Neural cell (in vitro differentiated cells): ENCODE measurements around the gene FGD4.

Source experiments
- EZH2 ChIP-seq: fragments of 200-600, 300-800 bp; shearing (Covaris generic), sonication (generic); IDR thresholded peaks from 2 replicates; pipeline ENCODE4 v1.6.1; 2014; ENCODE audit warnings: antibody characterized with exemption, low read length, borderline replicate concordance, mild to moderate bottlenecking; ENCODE audit not compliant: insufficient read depth, poor library complexity, severe bottlenecking
- POLR2AphosphoS5 ChIP-seq: IDR thresholded peaks from 2 replicates; pipeline ENCODE4 v1.6.1; 2012
- RAD21 ChIP-seq: fragments of 450-650 bp; conservative IDR thresholded peaks from 2 replicates; pipeline ENCODE4 v1.6.1; 2014; ENCODE audit warnings: antibody characterized with exemption, mild to moderate bottlenecking, moderate library complexity
- TF ChIP-seq, protein P1 (sequence below): fragments of 450-650 bp; IDR thresholded peaks from 2 replicates; pipeline ENCODE4 v1.5.1; 2014; ENCODE audit warnings: antibody characterized with exemption, mild to moderate bottlenecking, moderate library complexity; ENCODE audit not compliant: poor library complexity, severe bottlenecking
- TF ChIP-seq, protein P2 (sequence below): IDR thresholded peaks from 2 replicates; pipeline ENCODE4 v1.6.1; 2012; ENCODE audit warnings: borderline replicate concordance

DNA sequence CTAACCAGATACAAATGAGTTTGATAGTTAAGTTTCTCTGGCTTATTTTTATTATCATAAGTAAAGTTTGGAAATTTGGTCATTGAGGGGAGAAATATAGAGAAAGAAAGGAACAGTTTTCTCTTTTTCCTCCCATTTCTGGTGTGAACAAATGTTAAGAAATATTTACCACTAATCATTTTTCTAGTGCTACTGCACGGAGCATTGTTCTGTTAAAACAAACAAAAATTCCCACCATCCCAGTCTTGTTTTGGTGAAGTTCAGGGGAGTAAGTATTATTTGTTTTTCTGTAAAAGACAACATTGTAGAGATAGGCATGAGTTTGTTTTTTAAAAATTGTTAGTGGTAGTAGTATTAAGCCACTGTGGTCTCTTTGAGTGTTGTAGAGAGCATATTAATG is 135.3 kb downstream of the FGD4 start:
- TF ChIP-seq RAD21, result no peak
- TF ChIP-seq EZH2, result no peak
- TF ChIP-seq POLR2AphosphoS5, result no peak
- TF ChIP-seq, protein P1, sequence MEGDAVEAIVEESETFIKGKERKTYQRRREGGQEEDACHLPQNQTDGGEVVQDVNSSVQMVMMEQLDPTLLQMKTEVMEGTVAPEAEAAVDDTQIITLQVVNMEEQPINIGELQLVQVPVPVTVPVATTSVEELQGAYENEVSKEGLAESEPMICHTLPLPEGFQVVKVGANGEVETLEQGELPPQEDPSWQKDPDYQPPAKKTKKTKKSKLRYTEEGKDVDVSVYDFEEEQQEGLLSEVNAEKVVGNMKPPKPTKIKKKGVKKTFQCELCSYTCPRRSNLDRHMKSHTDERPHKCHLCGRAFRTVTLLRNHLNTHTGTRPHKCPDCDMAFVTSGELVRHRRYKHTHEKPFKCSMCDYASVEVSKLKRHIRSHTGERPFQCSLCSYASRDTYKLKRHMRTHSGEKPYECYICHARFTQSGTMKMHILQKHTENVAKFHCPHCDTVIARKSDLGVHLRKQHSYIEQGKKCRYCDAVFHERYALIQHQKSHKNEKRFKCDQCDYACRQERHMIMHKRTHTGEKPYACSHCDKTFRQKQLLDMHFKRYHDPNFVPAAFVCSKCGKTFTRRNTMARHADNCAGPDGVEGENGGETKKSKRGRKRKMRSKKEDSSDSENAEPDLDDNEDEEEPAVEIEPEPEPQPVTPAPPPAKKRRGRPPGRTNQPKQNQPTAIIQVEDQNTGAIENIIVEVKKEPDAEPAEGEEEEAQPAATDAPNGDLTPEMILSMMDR, result no peak
- TF ChIP-seq, protein P2, sequence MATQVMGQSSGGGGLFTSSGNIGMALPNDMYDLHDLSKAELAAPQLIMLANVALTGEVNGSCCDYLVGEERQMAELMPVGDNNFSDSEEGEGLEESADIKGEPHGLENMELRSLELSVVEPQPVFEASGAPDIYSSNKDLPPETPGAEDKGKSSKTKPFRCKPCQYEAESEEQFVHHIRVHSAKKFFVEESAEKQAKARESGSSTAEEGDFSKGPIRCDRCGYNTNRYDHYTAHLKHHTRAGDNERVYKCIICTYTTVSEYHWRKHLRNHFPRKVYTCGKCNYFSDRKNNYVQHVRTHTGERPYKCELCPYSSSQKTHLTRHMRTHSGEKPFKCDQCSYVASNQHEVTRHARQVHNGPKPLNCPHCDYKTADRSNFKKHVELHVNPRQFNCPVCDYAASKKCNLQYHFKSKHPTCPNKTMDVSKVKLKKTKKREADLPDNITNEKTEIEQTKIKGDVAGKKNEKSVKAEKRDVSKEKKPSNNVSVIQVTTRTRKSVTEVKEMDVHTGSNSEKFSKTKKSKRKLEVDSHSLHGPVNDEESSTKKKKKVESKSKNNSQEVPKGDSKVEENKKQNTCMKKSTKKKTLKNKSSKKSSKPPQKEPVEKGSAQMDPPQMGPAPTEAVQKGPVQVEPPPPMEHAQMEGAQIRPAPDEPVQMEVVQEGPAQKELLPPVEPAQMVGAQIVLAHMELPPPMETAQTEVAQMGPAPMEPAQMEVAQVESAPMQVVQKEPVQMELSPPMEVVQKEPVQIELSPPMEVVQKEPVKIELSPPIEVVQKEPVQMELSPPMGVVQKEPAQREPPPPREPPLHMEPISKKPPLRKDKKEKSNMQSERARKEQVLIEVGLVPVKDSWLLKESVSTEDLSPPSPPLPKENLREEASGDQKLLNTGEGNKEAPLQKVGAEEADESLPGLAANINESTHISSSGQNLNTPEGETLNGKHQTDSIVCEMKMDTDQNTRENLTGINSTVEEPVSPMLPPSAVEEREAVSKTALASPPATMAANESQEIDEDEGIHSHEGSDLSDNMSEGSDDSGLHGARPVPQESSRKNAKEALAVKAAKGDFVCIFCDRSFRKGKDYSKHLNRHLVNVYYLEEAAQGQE, result no peak
